Stomach (tissue), 4 donors: ENCODE measurements around the gene CNOT9.

Experiments
- CTCF ChIP-seq, 7 experiments: fragments of 450-650 bp in 4 of 7; fragments of 200-600 bp in 3 of 7; sonication (generic) in 3 of 7; IDR thresholded peaks; one replicate each; pipeline ENCODE4 v1.5.1; 2016 to 2019; ENCODE audit warnings: antibody characterized with exemption in 7 of 7, control low read depth in 2 of 7, mild to moderate bottlenecking in 1 of 7
- EP300 ChIP-seq: sonication (generic); formaldehyde crosslinking; IDR thresholded peaks from one replicate; pipeline ENCODE4 v1.6.1; 2017; ENCODE audit warnings: antibody characterized with exemption
- POLR2A ChIP-seq, 4 donors: fragments of 450-650 bp; IDR thresholded peaks; one replicate each; pipeline ENCODE4 v1.6.1; 2016; ENCODE audit warnings: antibody characterized with exemption in 4 of 4, control low read depth in 2 of 4, mild to moderate bottlenecking in 1 of 4, moderate library complexity in 1 of 4
- POLR2AphosphoS5 ChIP-seq, 3 donors: sonication (generic); formaldehyde crosslinking; IDR thresholded peaks; one replicate each; pipeline ENCODE4 v1.6.1; 2016; ENCODE audit warnings: antibody characterized with exemption in 3 of 3

GRCh38 chr2:218623366-218623705 is 54.7 kb downstream of the CNOT9 start:
- TF ChIP-seq CTCF (IDR thresholded peaks at IDR 0.05) (no peak), POLR2A (IDR thresholded peaks at IDR 0.05) (no peak), POLR2AphosphoS5 (IDR thresholded peaks at IDR 0.05) (no peak), EP300 (no peak)
